Mesothelial cell of epicardium (in vitro differentiated cells): ENCODE results near the gene CDT1. TPM values are rescaled to one million over a fixed set of nuclear protein-coding genes. Genes with fewer than 3 reads are reported as not detected.

Source experiments
- DNase-seq, 2 experiments: peaks; one replicate each; pipeline ENCODE4 v3.0.0; 2021; ENCODE audit warnings: low spot score in 2 of 2; ENCODE audit not compliant: unreplicated experiment in 2 of 2
- H3K27ac Mint-ChIP-seq: 2 replicates; pipeline ENCODE4 v1.8.0; 2021; ENCODE audit warnings: mixed read lengths
- H3K27me3 Mint-ChIP-seq: 2 replicates; pipeline ENCODE4 v1.8.0; 2021; ENCODE audit warnings: low read depth, mixed read lengths
- H3K36me3 Mint-ChIP-seq: 2 replicates; pipeline ENCODE4 v1.8.0; 2021; ENCODE audit warnings: mixed read lengths
- H3K4me1 Mint-ChIP-seq: 2 replicates; pipeline ENCODE4 v1.8.0; 2021; ENCODE audit warnings: mixed read lengths
- H3K4me3 Mint-ChIP-seq: 2 replicates; pipeline ENCODE4 v1.8.0; 2021; ENCODE audit warnings: mild to moderate bottlenecking, moderate library complexity, mixed read lengths
- H3K9me3 Mint-ChIP-seq: 2 replicates; pipeline ENCODE4 v1.8.0; 2021; ENCODE audit warnings: mixed read lengths
- CTCF ChIP-seq: fragments of 200-600 bp; sonication (generic); IDR thresholded peaks from one replicate; pipeline ENCODE4 v1.5.0; 2021; ENCODE audit warnings: antibody characterized with exemption; ENCODE audit not compliant: unreplicated experiment
- total RNA-seq: library from RNA; stranded (reverse); gene quantifications from 3 replicates; pipeline ENCODE4 v1.2.1, GENCODE V29; 2021

CDT1 gene
- total RNA-seq, 1 donor from 2014 or later, result 15.9 TPM

- no peaks in the 10 kb centered on the region for H3K27me3 Mint-ChIP-seq
- no peaks in the 10 kb centered on the region for H3K9me3 Mint-ChIP-seq
- no peak overlapping the region for H3K4me3 Mint-ChIP-seq
- TF ChIP-seq CTCF, result no peak
- no peak for DNase-seq
- H3K36me3 Mint-ChIP-seq, result no peaks in the 10 kb centered on the region
- no peak overlapping the region for H3K27ac Mint-ChIP-seq
- H3K4me1 Mint-ChIP-seq, result no peaks in the 10 kb centered on the region
These were observed 3.9 kb upstream of the CDT1 start for GRCh38 chr16:88799569-88800276.

- H3K27ac Mint-ChIP-seq, result no peak overlapping the region
- peak overlapping the region; percentile 6 for H3K4me3 Mint-ChIP-seq
- no peaks in the 10 kb centered on the region for H3K36me3 Mint-ChIP-seq
- no peak for TF ChIP-seq CTCF
- H3K9me3 Mint-ChIP-seq, result no peaks in the 10 kb centered on the region
- DNase-seq, result no peak
- no peaks in the 10 kb centered on the region for H3K4me1 Mint-ChIP-seq
- no peaks in the 10 kb centered on the region for H3K27me3 Mint-ChIP-seq
These were observed 3.4 kb upstream of the CDT1 start for GRCh38 chr16:88800277-88800592.

- Mint-ChIP-seq H3K9me3 (no peaks in the 10 kb centered on the region), H3K27ac (no peak overlapping the region), H3K4me3 (peak overlapping the region; percentile 66), H3K36me3 (no peaks in the 10 kb centered on the region), H3K4me1 (no peaks in the 10 kb centered on the region), H3K27me3 (no peaks in the 10 kb centered on the region)
- TF ChIP-seq CTCF, result no peak
- DNase-seq, result no peak
These were observed 573 bp downstream of the CDT1 start for GRCh38 chr16:88804173-88804551.

- no peak for DNase-seq
- Mint-ChIP-seq H3K36me3 (no peaks in the 10 kb centered on the region), H3K4me1 (no peaks in the 10 kb centered on the region), H3K4me3 (peak overlapping the region; percentile 66), H3K27ac (no peak overlapping the region), H3K9me3 (no peaks in the 10 kb centered on the region), H3K27me3 (no peaks in the 10 kb centered on the region)
- no peak for TF ChIP-seq CTCF
These were observed 1.2 kb downstream of the CDT1 start for GRCh38 chr16:88804552-88805339.

- H3K36me3 Mint-ChIP-seq, result no peaks in the 10 kb centered on the region
These were observed 1.7 kb downstream of the CDT1 start for GRCh38 chr16:88805340-88805715.

More at GRCh38 chr16:88805340-88805715, 1.7 kb downstream of the CDT1 start:
- DNase-seq, result no peak
- TF ChIP-seq CTCF, result no peak
- Mint-ChIP-seq H3K4me3 (peak overlapping the region; percentile 22), H3K27ac (no peak overlapping the region), H3K4me1 (peaks cover 5% of the 10 kb centered on the region), H3K9me3 (no peaks in the 10 kb centered on the region), H3K27me3 (no peaks in the 10 kb centered on the region)
